Activated CD4-positive, alpha-beta T cell treated with anti-CD3 and anti-CD28 coated beads, Interleukin-2, amount 50 U/mL, for 1 hour (primary cell): Measurements from ENCODE around the gene KCNC2.
"Not testable (repeated sequence)": the region's sequence is repeated elsewhere in the genome, so short reads cannot be mapped to it uniquely, and the experiment has no call there.

Experiments used
- DNase-seq: peaks from one replicate; pipeline ENCODE4 v3.0.0-alpha.2; 2020

KCNC2 gene

GRCh38 chr12:75209812-75210138 lies at the start of gene KCNC2:
Gene KCNC2 (minus strand): TSS chr12:75209839.
- no peak for DNase-seq

DNA sequence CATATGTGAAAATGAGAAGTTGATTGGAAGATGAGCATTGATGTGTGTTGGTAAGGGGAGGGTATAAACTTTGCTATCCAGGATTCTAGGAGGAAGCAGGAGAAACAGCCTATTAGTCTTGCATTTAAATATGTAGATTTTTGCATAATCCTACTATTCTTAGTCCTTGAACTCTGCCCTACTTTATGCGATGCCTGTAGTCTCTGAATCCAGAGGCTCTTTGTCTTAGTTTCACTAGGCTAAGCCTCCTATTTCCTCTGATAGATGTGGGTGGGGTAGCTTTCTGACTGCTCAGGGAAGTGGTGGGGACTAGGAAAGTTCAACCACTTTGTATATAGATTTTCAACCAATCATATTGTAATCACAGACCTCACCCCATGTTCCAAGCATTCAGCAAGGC lies 49.5 kb upstream of the KCNC2 start:
- DNase-seq: no peak

GRCh38 chr12:75257510-75257909 lies 47.9 kb upstream of the KCNC2 start:
- no peak for DNase-seq

GRCh38 chr12:75245108-75245507 lies 35.5 kb upstream of the KCNC2 start:
- no peak for DNase-seq

DNA sequence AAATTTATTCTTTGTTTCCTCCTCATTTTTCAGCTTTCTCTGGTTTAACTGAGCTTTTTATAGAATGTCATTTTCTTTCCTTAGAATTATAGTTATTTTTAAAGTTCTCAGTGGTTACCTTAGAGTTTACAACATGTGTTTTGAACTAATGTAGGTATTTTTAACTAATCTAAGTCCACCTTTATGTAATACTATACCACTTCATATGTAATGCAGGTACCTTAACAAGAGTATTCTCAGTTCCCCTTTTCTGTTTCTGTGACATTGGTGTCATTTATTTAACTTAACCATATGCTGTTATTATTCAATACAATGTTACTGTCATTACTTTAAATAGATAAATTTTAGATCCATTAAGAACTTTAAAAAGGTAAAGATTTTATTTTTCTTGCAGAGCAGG lies 30.3 kb upstream of the KCNC2 start:
- no peak for DNase-seq

DNA sequence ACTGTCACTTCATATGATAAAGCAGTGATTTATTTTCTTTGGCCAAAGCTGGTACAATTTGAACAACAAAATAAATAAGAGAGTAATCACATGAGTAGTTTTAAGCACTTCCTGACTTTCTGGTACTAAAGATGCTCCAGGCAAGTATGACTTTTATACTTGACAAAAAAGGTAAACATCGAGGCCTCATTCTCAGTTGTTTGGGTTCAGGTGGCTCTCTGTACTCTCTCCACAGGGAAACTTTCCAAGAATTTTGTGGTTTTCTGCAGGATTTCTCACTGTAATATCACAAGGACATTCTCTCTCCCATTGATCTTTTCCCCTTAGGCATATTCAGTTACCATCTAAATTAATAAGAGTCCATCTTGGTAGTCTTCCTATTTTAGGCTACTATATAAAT lies 26.6 kb upstream of the KCNC2 start:
- DNase-seq: no peak

DNA sequence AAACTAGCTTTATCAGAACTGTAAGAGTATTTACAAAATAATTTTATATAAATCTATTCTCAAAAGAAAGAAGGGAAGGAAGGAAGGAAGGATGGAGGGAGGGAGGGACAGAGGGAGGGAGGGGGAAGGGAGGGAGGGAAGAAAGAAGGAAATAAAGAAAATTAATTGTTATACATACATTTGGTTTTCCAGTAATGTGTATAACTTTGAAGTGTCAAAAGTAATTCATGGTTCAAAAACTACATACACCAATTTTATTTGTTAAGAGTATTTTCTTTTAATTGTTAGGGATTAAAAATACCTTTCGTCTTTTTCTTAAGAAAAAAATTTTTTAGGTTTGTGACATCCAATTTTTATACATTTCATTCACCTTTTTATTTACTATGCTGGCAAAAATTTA lies 17.5 kb upstream of the KCNC2 start:
- DNase-seq: no peak

GRCh38 chr12:75212072-75212471 lies 2.4 kb upstream of the KCNC2 start:
- no peak for DNase-seq

DNA sequence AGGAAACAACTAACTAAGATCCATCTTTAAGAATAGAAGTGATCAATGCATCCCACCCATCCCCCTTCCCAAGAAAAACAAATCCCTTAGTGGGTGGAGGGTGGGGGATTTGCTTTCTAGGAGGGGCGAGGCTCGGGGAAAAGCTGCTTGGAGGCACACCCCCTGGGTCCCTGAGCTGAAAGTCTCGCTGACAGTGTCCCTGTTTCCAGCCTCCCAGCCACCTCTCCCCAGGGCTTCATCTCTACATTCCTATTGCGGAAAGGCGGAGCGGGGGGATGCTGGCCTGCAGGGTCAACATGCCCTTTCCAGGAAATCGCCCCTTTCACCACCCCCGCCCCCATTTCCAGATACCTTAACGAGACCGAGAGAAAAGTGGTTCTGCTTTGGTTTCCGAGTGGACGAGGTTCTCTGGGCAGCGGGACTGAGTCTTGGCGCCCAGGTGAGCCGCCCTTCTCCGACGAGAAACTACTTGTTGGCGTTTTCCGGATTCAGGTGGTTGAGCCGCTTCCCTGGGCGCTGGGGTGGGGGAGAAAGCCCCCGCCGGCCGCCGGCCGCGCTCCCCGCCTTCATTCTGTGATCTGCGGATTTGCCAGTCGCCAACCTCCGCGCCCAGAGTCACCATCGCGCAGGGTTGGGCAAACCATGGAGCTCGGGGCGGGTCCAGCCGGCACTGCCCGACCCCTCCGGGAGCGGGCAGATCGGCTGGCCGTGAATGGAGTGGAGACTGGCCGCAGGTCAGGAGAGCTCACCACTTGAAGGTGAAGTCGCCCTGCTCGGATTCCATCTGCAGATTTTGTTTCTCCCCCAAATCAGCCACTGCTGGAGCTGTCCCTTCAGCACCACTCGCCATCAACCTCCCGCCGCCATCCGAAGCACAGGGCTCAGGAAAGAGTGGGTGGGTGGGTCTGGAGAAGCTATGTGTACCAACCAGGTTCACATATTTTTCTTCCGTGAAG lies 505 bp downstream of the KCNC2 start:
- no peak for DNase-seq

- DNase-seq: no peak
Measured at GRCh38 chr12:75207338-75208083, 2.1 kb downstream of the KCNC2 start.

DNA sequence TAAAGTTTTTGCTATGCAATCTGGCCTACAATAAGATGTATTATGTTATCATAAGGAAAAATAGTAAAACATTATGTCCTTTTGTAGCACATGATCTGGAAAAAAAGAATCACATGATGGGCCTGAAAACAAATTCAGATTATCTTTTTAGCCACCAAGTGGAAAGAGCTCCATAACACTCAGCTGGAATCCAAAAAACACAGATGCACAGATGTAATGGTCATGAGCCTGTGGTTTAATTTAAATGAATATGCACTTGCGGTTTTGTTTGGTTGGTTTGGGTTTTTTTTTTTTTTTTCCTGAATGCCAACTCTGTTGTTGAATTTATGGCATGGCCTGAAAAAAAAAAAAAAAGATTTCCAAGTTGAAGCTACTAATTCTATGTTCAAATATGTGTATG lies 4.1 kb downstream of the KCNC2 start:
- DNase-seq: no peak

DNA sequence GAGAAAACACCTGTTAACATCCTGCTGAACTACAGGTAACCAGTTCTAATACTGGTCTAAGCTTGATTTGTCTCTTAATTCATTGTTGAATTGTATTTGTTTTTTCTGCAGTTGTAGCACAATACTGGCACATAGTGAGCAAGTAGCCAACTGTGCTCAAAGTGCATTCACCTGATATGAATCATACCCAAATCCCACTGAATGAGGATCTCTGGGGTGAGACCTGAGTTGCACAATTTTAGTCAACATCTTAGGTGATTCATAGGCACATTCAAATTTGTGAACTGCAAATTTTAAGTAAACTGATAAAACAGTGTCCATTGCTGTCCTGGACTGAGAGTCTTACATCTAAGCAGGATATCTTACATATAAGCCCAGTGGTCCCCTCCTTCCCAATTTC lies 12.8 kb downstream of the KCNC2 start:
- DNase-seq: no peak

- no peak for DNase-seq
Measured at GRCh38 chr12:75196408-75196807, 13.2 kb downstream of the KCNC2 start.

- DNase-seq: no peak
Measured at GRCh38 chr12:75194250-75194649, 15.4 kb downstream of the KCNC2 start.

- DNase-seq: no peak
Measured at GRCh38 chr12:75192196-75192595, 17.4 kb downstream of the KCNC2 start.

- DNase-seq: no peak
Measured at GRCh38 chr12:75190846-75191245, 18.8 kb downstream of the KCNC2 start.

DNA sequence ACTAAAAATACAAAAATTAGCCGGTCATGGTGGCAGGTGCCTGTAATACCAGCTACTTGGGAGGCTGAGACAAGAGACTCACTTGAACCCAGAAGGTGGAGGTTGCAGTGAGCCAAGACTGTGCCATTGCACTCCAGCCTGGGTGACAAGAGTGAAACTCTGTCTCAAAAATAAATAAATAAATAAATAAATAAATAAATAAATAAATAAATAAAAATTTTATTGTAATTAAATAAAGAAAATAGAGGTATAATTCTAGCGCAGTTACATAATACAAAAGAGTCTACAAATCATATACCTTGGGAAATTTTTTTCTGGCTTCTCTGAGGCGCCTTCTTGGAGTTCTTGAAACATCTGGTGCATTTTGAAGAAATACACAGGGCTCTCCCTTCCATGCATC lies 23.8 kb downstream of the KCNC2 start:
- DNase-seq: not testable (repeated sequence)

- DNase-seq: no peak
Measured at GRCh38 chr12:75184516-75184915, 25.1 kb downstream of the KCNC2 start.

DNA sequence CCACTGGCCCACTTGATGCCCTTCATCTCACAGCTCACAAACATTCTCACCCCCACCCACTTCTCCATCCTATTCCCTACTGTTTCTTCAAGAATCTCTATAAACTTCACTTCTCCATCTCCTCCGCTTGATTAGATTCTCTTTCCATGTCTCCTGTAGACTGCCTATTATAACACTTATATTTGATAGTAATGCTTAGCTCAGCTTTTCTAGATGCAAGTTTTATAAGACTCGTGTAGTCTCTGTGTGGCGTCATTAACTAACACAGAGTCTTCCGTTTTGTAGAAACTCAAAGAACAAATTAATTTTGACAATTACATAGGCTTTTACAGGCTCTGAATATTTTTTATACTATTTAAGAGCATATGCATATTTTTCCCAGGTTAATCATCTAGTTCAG lies 25.7 kb downstream of the KCNC2 start:
- DNase-seq: no peak

- no peak for DNase-seq
Measured at GRCh38 chr12:75177997-75178396, 31.6 kb downstream of the KCNC2 start.

- DNase-seq: no peak
Measured at GRCh38 chr12:75172611-75173010, 37.0 kb downstream of the KCNC2 start.

DNA sequence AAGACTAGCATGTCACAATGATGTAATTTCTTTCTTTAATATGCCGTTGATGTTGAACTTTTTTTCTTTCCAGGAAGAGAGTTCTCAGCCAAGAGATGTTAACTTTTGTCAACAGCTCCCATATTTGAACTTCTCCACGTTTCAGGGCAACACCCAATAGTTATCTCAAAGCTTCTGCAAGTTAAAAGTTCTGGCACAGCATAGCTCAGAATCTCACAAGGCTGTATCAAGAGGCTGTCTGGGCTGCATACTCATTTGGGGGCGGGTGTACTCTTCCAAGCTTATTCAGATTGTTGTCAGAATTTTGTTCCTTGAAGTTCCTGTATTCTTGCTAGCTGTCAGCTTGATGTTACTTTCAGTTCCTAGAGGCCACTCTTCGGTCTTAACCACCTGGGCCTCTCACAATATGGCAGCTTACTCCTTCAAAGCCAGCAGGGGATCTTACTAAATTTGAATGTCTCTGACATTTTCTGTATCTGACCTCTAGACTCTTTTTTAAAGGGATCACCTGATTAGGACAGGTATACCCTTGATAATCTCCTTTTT lies 38.9 kb downstream of the KCNC2 start:
- no peak for DNase-seq

GRCh38 chr12:75162845-75163244 lies 46.8 kb downstream of the KCNC2 start:
- no peak for DNase-seq

DNA sequence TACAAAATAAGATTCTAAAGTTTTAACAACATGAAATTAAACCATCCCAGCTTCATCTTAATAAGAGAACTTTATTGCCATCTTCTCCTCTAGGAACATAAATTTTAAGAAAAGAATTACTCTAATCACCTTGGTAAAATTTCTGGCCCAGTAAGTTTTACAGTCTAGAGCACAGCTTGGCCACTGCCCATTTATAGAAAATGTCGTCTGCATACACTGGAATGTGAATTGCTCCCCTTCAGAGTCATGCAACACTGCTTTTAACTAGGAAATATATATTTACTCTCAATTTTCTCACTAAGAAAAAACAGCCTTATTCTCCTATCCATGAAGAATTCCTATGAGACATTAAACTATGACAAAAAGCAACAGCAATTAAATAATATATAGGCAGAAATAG lies 48.2 kb downstream of the KCNC2 start:
- DNase-seq: no peak
